ENCODE data around the gene FNDC11. TPM values are rescaled to one million over a fixed set of nuclear protein-coding genes. Genes with fewer than 3 reads are reported as not detected.

FNDC11 gene
- total RNA-seq, 1 experiment from 2014 or later, result 2.5 TPM

- H3K79me2 ChIP-seq (ENCODE audit: insufficient read depth, low read length), result no peaks in the 10 kb centered on the region
- no peaks in the 10 kb centered on the region for H3K4me1 ChIP-seq (ENCODE audit: insufficient read depth, low read length)
- Mint-ChIP-seq H3K9me3 (no peaks in the 10 kb centered on the region), H3K27me3 (ENCODE audit: low read depth) (no peaks in the 10 kb centered on the region), H3K4me3 (no peak overlapping the region), H3K4me1 (peaks cover 3 to 8% of the 10 kb centered on the region in 2 experiments; a peak in 3 of 4 replicates), H3K27ac (peak overlapping the region in 2 of 3 experiments; percentile 49 to 61; a peak in 3 of 7 replicates), H3K36me3 (ENCODE audit: insufficient read depth in 1 of 3, low read depth in 3 of 3) (no peaks in the 10 kb centered on the region)
- no peak overlapping the region for H2BK12ac ChIP-seq (ENCODE audit: insufficient read length, low read depth, low read length)
- DNase-seq, result no peak
- H4K91ac ChIP-seq (ENCODE audit: insufficient read length, low read depth, low read length), result no peak overlapping the region
- no peak overlapping the region for H2BK15ac ChIP-seq (ENCODE audit: low read depth, low read length)
- no peak overlapping the region for H2BK20ac ChIP-seq (ENCODE audit: low read depth, low read length, poor library complexity, severe bottlenecking)
- H3K4me2 ChIP-seq (ENCODE audit: insufficient read depth, insufficient read length, low read length), result no peak overlapping the region
- H2AK5ac ChIP-seq (ENCODE audit: insufficient read length, low read length), result no peak overlapping the region
- H3K14ac ChIP-seq (ENCODE audit: insufficient read depth, low read length), result no peak overlapping the region
- no peak overlapping the region for H2BK5ac ChIP-seq (ENCODE audit: insufficient read length, low read length)
- no peak overlapping the region for H3T11ph ChIP-seq (ENCODE audit: low read length)
- H4K5ac ChIP-seq (ENCODE audit: insufficient read length, low read depth, low read length), result no peak overlapping the region
- no peaks in the 10 kb centered on the region for H3K9me3 ChIP-seq (ENCODE audit: control insufficient read depth, low read depth, low read length)
- H3K27ac ChIP-seq (ENCODE audit: insufficient read length, low read depth, low read length), result no peak overlapping the region
- TF ChIP-seq, protein P1, sequence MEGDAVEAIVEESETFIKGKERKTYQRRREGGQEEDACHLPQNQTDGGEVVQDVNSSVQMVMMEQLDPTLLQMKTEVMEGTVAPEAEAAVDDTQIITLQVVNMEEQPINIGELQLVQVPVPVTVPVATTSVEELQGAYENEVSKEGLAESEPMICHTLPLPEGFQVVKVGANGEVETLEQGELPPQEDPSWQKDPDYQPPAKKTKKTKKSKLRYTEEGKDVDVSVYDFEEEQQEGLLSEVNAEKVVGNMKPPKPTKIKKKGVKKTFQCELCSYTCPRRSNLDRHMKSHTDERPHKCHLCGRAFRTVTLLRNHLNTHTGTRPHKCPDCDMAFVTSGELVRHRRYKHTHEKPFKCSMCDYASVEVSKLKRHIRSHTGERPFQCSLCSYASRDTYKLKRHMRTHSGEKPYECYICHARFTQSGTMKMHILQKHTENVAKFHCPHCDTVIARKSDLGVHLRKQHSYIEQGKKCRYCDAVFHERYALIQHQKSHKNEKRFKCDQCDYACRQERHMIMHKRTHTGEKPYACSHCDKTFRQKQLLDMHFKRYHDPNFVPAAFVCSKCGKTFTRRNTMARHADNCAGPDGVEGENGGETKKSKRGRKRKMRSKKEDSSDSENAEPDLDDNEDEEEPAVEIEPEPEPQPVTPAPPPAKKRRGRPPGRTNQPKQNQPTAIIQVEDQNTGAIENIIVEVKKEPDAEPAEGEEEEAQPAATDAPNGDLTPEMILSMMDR (conservative IDR thresholded peaks at IDR 0.05), result no peak
- H3K27me3 ChIP-seq (ENCODE audit: insufficient read depth, low read length), result no peaks in the 10 kb centered on the region
- no peak overlapping the region for H3K18ac ChIP-seq (ENCODE audit: insufficient read length, low read depth, low read length)
- H3K79me1 ChIP-seq (ENCODE audit: insufficient read depth, low read depth, low read length, poor library complexity, severe bottlenecking), result no peaks in the 10 kb centered on the region
- H3K23me2 ChIP-seq (ENCODE audit: insufficient read length, low read depth, low read length, poor library complexity, severe bottlenecking), result no peaks in the 10 kb centered on the region
- no peak overlapping the region for H4K8ac ChIP-seq (replicated peaks; ENCODE audit: insufficient read length, low read depth, low read length)
- H3K56ac ChIP-seq (ENCODE audit: insufficient read length, low read depth, low read length), result no peak overlapping the region
- no peak overlapping the region for H3K4ac ChIP-seq (ENCODE audit: low read depth, low read length)
- H2BK120ac ChIP-seq (ENCODE audit: low read depth, low read length, poor library complexity, severe bottlenecking), result no peak overlapping the region
- no peak overlapping the region for H3K23ac ChIP-seq (ENCODE audit: insufficient read length, low read depth, low read length)
- H2AFZ ChIP-seq (ENCODE audit: low read length), result no peak overlapping the region
- WGBS (ENCODE audit: extremely low coverage, insufficient read length, low lambda C conversion rate), result no CpG with 5 or more reads among the region's 35 CpGs
- H3K9ac ChIP-seq (ENCODE audit: extremely low read depth, insufficient read length, low read length), result no peak overlapping the region
- peaks cover 5% of the 10 kb centered on the region for H4K20me1 ChIP-seq (ENCODE audit: control insufficient read depth, insufficient read depth, insufficient read length)
Measured at GRCh38 chr20:63536241-63536977, 17.6 kb upstream of the FNDC11 start.
